ENCODE measurements around the gene WDR70. TPM values are rescaled to one million over a fixed set of nuclear protein-coding genes. Genes with fewer than 3 reads are reported as not detected.
"Not testable (repeated sequence)": the region's sequence is repeated elsewhere in the genome, so short reads cannot be mapped to it uniquely, and the experiment has no call there.

The WDR70 gene
- total RNA-seq, 1 donor from 2014 or later: 16.4 TPM

DNA sequence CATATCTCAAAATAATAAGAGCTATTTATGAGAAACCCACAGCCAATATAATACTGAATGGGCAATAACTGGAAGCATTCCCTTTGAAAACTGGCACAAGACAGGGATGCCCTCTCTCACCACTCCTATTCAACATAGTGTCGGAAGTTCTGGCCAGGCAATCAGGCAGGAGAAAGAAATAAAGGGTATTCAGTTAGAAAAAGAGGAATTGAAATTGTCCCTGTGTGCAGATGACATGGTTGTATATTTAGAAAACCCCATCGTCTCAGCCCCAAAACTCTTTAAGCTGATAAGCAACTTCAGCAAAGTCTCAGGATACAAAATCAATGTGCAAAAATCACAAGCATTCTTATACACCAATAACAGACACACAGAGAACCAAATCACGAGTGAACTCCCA, 66.7 kb downstream of the WDR70 start:
- ATAC-seq; DNase-seq (ENCODE audit: missing footprints); intact Hi-C loops (cut with DNase I): not testable (repeated sequence)

DNA sequence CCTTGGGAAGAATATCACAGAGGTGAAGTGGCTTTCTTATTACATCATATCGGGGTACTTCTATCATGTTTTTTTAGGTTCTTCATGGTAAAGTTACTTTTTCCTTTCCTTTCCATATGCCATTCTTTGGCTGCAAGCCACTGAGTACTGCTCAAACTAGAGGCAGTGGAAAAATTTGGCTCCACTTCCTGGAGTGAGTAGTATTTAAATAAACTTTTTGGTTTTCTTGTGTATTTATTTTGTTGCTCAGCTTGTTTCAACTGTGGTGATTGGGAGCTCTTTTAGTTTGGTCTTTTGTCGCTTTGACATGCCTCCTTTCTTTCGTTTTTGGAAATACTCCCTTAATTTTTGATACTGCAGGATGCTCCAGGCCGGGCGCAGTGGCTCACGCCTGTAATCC, 69.8 kb downstream of the WDR70 start:
- ATAC-seq: no peak
- no peak for DNase-seq (ENCODE audit: missing footprints)
- intact Hi-C loops (cut with DNase I): no loop called here

DNA sequence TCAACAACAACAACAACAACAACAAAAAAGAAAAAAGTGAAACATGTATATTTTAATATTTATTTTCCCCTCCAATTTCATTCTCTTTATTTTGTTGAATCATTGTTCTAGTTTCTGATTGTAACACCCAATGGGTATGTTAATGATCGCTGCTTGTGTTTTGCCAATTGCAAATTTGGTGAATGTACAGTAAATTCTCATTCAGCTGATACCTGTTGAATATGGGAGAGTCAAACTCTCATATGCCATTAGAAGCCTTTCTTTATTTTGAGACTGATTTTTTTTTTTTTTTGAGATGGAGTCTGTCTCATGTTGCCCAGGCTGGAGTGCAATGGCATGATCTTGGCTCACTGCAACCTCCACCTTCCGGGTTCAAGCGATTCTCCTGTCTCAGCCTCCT, 72.9 kb downstream of the WDR70 start:
- intact Hi-C loops (cut with DNase I); ATAC-seq; DNase-seq (ENCODE audit: missing footprints): not testable (repeated sequence)

DNA sequence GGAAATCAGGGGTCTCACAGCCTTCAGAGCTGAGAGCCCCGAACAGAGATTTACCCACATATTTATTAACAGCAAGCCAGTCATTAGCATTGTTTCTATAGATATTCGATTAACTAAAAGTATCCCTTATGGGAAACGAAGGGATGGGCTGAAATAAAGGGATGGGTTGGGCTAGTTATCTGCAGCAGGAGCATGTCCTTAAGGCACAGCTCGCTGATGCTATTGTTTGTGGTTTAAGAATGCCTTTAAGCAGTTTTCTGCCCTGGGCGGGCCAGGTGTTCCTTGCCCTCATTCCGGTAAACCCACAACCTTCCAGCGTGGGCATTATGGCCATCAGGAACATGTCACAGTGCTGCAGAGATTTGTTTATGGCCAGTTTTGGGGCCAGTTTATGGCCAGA, 74.1 kb downstream of the WDR70 start:
- DNase-seq (ENCODE audit: missing footprints); intact Hi-C loops (cut with DNase I); ATAC-seq: not testable (repeated sequence)

DNA sequence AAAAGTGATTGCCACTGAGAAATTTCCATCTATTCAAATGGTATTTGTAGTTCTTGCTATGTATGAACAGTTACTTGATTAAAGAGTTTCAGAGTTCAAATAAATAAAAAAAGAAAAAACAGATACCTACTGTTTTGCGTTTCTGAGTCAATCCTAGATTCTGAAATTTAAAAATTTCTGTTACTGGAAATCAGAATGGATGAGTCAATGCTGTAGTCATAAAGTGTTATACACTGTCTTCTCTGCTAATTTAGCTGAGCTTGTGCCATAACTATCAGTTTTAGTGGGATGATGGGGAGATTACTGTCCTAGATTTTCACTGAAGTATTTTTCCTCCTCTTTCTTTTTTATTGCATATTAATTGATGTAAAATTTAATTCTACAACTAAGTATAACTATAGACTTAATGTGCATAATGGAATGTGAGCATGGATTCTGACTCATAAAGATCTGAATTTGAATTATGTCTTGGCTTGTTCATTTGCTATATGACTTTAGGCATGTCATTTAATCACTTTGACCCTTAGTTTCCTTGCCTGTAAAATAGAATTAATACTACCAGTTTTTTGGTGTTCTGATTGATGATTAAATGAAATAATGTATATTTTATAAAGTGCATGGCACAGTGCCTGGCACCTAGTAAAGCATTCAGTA, 75.4 kb downstream of the WDR70 start:
- intact Hi-C loops (cut with DNase I); DNase-seq (ENCODE audit: missing footprints); ATAC-seq: not testable (repeated sequence)

DNA sequence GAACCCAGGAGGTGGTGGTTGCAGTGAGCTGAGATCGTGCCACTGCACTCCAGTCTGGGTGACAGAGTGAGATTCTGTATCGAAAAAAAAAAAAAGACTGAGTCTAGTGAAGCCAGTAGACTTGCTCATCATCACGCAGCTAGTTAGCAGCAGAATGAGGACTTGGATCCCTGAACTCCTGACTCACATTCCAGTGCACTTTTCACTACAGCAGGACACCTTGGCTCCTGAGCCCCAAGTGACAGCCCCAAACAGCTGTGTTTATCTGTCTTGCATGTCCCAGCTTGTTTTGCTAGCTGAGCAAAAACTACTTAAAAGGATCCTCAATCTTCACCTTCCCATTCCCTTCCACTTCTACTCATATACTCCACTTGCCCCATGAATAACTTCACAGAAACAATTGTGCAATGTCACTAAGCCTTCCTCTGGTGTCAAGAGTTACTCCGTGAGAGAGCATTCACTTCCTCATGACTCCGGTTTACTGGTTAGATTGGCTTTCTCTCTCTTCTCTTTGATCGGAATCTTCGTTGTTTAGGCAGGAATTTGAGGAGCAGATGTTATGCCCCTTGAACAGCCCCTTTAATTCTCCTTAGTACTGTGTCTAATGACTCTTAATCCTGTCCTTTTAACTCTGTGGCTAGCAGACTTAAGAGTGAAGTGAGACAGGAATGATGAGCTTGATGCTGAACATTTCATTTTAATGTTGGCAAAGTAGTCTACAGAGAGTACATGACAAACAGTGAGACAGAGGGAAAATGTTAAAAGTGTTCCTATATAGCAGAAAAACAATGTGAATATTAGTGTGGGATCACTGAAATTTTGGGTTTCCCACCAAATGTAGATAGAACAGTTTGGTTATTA, 84.3 kb downstream of the WDR70 start:
- ATAC-seq; DNase-seq (ENCODE audit: missing footprints); intact Hi-C loops (cut with DNase I): not testable (repeated sequence)

DNA sequence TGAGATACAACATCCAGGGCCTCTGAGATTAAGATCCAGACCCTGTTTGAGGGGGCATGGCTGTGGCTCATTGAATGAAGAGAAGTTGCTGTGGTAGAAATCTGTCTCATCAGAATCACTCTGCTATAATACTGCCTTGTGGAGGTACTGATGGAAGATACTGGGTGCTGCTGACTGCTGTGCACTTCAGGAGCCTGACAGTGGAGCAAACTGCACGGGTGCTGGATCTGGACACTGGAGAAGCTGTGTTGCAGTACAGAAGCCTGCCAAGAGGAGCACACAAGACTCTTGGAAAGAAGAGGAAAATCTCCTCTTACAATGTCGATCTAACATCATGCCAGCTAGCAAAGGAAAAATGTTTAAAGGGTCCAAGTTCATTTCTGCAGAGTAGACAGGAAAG, 85.5 kb downstream of the WDR70 start:
- intact Hi-C loops (cut with DNase I); ATAC-seq: not testable (repeated sequence)

DNA sequence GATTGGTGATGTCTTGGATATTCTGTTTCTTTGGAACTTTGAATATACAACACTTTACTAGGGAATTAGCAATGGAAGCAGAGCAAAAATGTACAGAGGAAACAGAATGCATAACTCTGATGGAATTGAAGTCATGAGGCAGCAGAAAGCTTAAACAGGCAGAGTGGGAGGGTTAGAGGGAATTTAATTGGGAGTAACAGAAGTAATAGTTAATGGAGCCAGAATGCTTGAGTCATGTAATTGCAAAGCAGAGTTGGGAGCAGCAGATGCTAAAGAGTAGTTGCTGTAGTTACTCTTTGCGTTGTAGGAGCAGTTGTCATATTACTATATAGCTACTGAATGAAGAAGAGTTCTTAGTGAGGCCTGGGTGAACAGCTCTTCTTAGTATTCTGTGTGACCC, 90.3 kb downstream of the WDR70 start:
- intact Hi-C loops (cut with DNase I); DNase-seq (ENCODE audit: missing footprints); ATAC-seq: not testable (repeated sequence)

More for the DNA sequence above, 85.5 kb downstream of the WDR70 start:
- DNase-seq (ENCODE audit: missing footprints): not testable (repeated sequence)

DNA sequence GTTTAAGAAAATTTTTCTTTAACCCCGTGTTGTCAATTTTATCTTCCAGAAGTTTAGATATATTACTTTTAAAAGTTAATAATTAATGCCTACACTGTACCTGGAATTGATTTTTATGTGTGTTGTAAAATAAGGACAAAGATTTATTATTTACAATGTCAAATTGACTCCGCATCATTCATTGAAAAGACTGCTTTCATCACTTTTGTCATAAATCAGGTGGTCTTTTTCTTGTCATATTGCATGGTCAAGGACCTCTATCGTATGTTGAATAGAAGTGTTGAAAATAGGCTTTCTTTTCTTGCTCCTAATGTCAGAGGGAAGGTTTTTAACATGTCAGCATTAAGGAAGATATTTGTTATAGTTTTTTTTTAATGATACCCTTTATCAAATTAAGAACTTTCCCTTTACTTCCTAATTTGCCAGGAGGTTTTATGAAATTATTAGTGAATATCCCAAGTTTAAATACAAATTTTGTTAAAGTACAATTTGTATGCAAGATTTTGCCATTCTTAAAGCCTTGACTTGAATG, 92.6 kb downstream of the WDR70 start:
- intact Hi-C loops (cut with DNase I): no loop called here
- no peak for DNase-seq (ENCODE audit: missing footprints)

DNA sequence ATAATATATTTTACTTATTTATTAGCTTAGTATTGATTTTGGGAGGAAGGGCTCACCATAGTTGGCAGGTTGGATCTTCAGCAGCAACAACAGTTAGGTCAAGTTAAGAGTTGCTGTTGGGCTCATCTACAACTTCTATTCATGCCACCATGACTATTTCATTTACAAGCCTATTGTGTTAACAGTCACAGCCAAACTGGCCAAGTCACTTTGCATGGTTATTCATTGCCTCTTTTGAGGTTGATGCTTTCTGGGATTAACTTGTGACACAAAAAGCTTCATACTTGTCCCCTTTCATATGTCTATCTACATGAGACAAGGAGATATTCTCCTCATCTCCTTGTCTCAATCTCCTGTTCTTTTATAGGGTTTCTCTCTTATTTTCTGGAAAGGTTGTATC, 98.3 kb downstream of the WDR70 start:
- intact Hi-C loops (cut with DNase I): no loop called here
- ATAC-seq (no peak), DNase-seq (ENCODE audit: missing footprints) (no peak)

More for the DNA sequence above, 92.6 kb downstream of the WDR70 start:
- ATAC-seq: no peak

DNA sequence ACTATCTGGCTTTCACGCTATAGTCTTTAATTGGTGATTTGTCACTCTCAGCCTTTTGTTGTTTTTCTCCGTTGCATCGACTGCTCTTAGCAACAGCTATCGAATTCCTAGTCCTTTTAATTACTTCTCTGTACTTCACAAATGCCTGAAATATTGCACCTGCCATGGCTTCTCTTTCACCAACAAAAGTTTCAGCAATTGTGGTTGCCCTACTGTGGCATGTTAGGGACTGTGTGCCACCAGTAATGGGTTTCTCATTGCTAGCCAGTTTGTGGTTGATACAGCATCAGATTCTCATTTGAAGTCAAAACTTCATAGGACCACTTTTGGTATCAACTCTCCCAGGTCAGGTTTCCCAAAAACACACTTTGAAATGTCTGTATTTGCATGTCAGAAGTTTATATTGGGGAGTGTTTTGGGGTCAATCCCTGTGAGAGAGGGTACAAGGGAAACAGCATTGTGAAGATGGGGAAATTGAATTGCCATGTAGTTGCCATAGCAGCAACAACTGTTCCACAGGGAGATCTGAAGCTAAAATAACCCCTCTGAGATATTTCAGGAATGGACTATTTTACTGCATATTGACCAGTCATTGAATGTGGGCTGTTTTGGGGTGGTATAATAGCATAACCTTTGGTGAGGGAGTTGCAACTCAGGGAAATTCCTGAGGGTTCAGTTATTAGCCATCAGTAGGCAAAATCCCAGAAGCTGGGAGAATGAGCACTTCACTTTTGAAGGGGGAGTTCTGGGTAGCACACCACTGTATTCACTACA, 99.2 kb downstream of the WDR70 start:
- intact Hi-C loops (cut with DNase I): no loop called here
- ATAC-seq (no peak), DNase-seq (ENCODE audit: missing footprints) (no peak)

DNA sequence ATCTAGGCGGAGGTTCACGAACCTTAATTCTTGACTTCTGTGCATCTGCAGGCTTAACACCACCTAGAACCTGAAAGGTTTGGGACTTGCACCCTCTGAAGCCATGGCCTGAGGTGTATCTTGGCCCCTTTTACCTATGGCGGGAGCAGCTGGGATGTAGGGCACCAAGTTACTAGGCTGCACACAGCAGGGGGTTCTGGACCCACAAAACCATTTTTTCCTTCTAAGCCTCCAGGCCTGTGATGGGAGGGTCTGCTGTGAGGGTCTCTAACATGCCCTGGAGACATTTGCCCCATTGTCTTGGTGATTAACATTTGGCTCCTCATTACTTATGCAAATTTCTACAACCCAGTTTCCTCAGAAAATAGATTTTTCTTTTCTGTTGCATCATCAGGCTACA, 102.3 kb downstream of the WDR70 start:
- DNase-seq (ENCODE audit: missing footprints); ATAC-seq; intact Hi-C loops (cut with DNase I): not testable (repeated sequence)

DNA sequence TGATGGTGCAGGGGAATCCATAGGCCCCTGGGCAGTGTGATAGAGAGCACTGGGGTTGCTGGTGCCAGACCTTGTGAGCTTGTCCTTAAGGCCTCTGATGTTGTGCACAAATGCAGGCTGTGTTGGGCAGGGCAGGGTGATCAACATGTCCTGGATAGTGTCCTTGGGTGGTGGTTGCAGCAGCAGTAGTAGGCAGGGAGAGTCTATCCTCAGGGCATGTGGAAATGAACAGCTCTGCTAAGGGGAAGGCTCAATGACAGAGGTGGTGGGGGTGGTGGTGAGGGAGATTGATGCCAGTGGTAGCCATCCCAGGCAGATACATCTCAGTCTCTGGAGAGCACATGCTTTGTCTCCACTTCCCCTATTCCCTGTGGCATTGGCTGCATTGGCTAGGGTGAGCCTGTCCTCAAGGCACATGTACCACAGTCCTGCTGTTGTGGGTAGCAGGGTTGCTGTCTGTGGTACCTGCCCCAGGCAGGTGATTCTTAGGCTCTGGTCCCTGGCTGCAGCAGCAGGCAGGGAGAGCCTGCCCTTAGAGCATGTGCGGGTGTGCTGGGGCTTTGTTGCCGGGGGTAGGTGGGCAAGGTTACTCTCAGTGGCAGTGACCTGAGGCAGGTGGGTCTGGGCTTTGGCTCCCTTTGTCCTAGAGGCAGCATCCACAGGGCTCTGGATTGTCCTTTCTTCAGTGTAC, 111.1 kb downstream of the WDR70 start:
- ATAC-seq (no peak), DNase-seq (ENCODE audit: missing footprints) (no peak)
- intact Hi-C loops (cut with DNase I): no loop called here

DNA sequence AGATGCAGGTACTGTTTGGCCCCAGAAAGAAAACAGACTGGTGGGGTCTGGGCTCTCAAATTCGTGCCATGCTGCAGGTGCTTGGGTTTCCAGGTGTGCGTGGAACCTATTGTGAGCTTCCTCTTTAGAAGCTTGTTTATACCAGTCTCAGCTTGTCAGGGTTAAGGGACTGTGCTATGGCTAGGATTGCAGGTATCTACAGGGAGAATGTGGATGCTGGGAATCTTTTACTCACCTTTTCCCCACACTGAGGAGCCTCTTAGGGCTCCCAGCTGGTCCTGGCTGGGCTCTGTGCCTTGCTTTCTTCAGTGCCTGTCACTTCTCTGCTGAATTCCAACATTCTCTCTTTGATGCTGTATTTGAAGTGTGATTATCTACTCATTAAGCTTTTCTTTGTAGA, 111.8 kb downstream of the WDR70 start:
- ATAC-seq (no peak), DNase-seq (ENCODE audit: missing footprints) (no peak)
- intact Hi-C loops (cut with DNase I): no loop called here

DNA sequence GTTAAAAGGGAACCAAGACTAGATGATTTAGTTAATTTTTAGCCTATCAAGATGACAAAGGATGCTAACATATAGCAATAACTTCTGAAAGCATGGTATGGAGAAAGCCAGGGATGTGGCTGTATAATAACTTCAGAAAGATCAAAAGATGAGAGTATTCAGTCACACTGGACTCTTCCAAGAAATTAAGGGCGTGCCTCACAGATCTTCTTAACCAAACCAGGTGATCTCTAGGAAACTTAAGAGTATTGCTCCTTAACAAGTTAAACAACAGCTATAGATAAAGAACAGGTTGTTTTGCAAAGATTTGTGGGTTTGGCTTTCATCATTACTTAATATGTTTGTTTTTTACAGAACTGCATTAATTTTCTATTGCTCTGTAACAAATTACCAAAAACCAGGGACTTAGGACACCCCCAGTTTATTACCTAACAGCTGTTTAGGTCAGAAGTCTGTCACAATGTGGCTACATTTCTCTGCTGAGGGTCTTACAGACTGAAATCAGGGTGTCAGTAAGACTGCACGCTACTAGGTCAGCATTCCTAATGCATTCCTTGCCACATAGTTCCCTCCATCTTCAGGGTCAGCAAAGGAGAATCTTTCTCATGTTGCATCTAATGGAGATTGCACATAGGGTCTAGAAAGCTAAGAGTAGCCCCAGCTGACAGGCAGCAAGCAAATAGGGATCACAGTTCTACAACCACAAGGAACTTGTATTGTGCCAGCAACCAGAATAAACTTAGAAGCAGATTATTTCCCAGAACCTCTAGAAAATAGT, 113.8 kb downstream of the WDR70 start:
- intact Hi-C loops (cut with DNase I): no loop called here
- DNase-seq (ENCODE audit: missing footprints) (no peak), ATAC-seq (no peak)

DNA sequence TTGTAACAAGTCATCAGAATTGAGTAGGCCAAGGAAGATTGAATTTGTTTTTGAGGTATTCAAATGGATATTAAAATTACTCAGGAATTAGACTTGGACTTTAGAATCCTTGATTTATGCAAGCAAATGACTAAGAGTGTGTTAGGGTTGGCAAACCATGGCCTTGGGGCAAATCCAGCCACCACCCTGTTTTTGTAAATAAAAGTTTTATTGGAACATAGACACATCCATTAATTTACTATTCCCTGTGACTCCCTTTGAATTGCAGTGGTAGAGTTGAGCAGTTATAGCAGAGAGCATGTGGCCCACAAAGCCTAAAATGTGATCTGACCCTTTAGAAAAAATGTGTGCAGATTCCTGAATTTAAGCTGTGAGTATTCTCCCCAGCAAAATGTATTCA, 115.6 kb downstream of the WDR70 start:
- intact Hi-C loops (cut with DNase I): no loop called here
- no peak for ATAC-seq
- DNase-seq (ENCODE audit: missing footprints): no peak

DNA sequence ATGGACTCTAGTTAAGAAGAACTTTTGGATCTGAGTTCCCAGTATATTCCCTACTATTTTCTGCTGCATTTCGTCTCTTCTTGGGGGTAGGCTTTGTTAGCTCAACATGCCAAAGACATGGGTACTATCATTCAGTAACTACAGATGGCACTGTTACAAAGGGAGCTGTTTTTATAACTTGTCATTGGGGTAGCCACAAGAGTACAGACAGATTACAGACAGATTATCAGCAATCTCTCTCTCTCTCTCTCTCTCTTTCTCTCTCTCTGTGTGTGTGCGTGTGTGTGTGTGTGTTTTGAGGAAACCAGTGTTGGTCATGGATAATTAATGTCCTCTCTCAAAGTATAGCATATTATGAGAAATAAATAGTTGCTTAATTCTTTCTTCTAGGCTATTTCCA, 116.1 kb downstream of the WDR70 start:
- DNase-seq (ENCODE audit: missing footprints) (no peak), ATAC-seq (no peak)
- intact Hi-C loops (cut with DNase I): no loop called here
